GM19238 (cell line): ENCODE data around the gene GALNT5.
"Not testable (repeated sequence)": the region's sequence is repeated elsewhere in the genome, so short reads cannot be mapped to it uniquely, and the experiment has no call there.

Experiments
- DNase-seq: peaks from one replicate; pipeline ENCODE4 v3.0.0; 2011; ENCODE audit warnings: low spot score; ENCODE audit not compliant: insufficient read length

Gene GALNT5

GRCh38 chr2:157257312-157258252, at the start of gene GALNT5:
TSS of gene GALNT5 (plus strand) at chr2:157257705. CDS start at chr2:157258083, 378 bp downstream.
- DNase-seq = no peak

- no peak for DNase-seq
Observed at GRCh38 chr2:157216286-157216965, 41.1 kb upstream of the GALNT5 start.

- DNase-seq = no peak
Observed at GRCh38 chr2:157217409-157217808, 40.1 kb upstream of the GALNT5 start.

- no peak for DNase-seq
Observed at GRCh38 chr2:157218911-157219310, 38.6 kb upstream of the GALNT5 start.

GRCh38 chr2:157220502-157220901, 37.0 kb upstream of the GALNT5 start:
- no peak for DNase-seq

GRCh38 chr2:157221394-157221988, 36.0 kb upstream of the GALNT5 start:
- DNase-seq = no peak

- no peak for DNase-seq
Observed at GRCh38 chr2:157223624-157224205, 33.8 kb upstream of the GALNT5 start.

- not testable (repeated sequence) for DNase-seq
Observed at GRCh38 chr2:157224448-157224847, 33.1 kb upstream of the GALNT5 start.

- DNase-seq = no peak
Observed at GRCh38 chr2:157227592-157227991, 29.9 kb upstream of the GALNT5 start.

GRCh38 chr2:157228946-157229345, 28.6 kb upstream of the GALNT5 start:
- DNase-seq = no peak

- DNase-seq = no peak
Observed at GRCh38 chr2:157229572-157229971, 27.9 kb upstream of the GALNT5 start.

- DNase-seq = no peak
Observed at GRCh38 chr2:157231476-157231875, 26.0 kb upstream of the GALNT5 start.

- DNase-seq = no peak
Observed at GRCh38 chr2:157233506-157233905, 24.0 kb upstream of the GALNT5 start.

- no peak for DNase-seq
Observed at GRCh38 chr2:157236404-157236803, 21.1 kb upstream of the GALNT5 start.

GRCh38 chr2:157238296-157238695, 19.2 kb upstream of the GALNT5 start:
- no peak for DNase-seq

GRCh38 chr2:157244691-157245090, 12.8 kb upstream of the GALNT5 start:
- no peak for DNase-seq

- no peak for DNase-seq
Observed at GRCh38 chr2:157245144-157245840, 12.2 kb upstream of the GALNT5 start.

GRCh38 chr2:157245846-157246764, 11.4 kb upstream of the GALNT5 start:
- DNase-seq = no peak

GRCh38 chr2:157246765-157247407, 10.6 kb upstream of the GALNT5 start:
- DNase-seq = no peak

GRCh38 chr2:157250836-157251235, 6.7 kb upstream of the GALNT5 start:
- DNase-seq = no peak
